Mesodermal cell (in vitro differentiated cells): Measurements from ENCODE around the gene SLC30A2.

Experiments
- H3K27ac ChIP-seq: 2 replicates; pipeline ENCODE4 v1.7.0; 2013; ENCODE audit warnings: mild to moderate bottlenecking, low read depth, low read length, moderate library complexity; ENCODE audit not compliant: severe bottlenecking
- H3K36me3 ChIP-seq: 2 replicates; pipeline ENCODE4 v1.7.1; 2013; ENCODE audit warnings: mild to moderate bottlenecking, low read length, moderate library complexity; ENCODE audit not compliant: control insufficient read depth, insufficient read depth
- H3K4me1 ChIP-seq: one replicate; pipeline ENCODE4 v1.7.1; 2013; ENCODE audit warnings: mild to moderate bottlenecking, low read length; ENCODE audit not compliant: insufficient read depth, control insufficient read depth, poor library complexity, severe bottlenecking
- H3K4me3 ChIP-seq: 2 replicates; pipeline ENCODE4 v1.7.0; 2013; ENCODE audit warnings: low read length, control low read depth, mild to moderate bottlenecking; ENCODE audit not compliant: insufficient read depth, poor library complexity, severe bottlenecking; ENCODE audit errors: extremely low read depth
- H3K9me3 ChIP-seq: 2 replicates; pipeline ENCODE4 v1.7.1; 2013; ENCODE audit warnings: mild to moderate bottlenecking, low read length, moderate library complexity; ENCODE audit not compliant: control insufficient read depth
- WGBS, 2 experiments: methylation state at CpG; one replicate each; pipeline ENCODE4 v1.1.5; 2013; ENCODE audit warnings: missing lambda C conversion rate in 2 of 2; ENCODE audit not compliant: insufficient coverage in 2 of 2; 5-methylcytosine and 5-hydroxymethylcytosine counted together

Gene SLC30A2

DNA sequence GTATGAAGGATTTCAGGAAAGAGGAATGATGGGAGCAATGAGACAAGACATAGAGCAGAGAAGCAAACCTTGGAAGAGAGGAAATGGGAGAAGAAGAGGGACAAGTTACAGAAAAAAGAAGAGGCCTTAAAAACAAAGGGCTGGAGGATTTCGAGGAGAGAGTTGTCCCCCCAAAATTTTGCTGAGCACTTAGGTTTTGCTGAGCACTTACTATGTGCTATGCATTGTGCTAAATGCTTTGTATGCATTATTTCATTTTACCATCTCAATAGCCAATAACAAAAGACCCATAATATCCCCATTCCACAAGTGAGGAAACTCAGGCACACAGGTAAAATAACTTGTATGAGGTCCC is 24.0 kb upstream of the SLC30A2 start:
- 86% methylated on average over 1 of the region's 1 CpG; no CpG with 5 or more reads in 1 of the 2 experiments for WGBS, 2 experiments
- no peak overlapping the region for H3K27ac ChIP-seq
- no peaks in the 10 kb centered on the region for H3K36me3 ChIP-seq

DNA sequence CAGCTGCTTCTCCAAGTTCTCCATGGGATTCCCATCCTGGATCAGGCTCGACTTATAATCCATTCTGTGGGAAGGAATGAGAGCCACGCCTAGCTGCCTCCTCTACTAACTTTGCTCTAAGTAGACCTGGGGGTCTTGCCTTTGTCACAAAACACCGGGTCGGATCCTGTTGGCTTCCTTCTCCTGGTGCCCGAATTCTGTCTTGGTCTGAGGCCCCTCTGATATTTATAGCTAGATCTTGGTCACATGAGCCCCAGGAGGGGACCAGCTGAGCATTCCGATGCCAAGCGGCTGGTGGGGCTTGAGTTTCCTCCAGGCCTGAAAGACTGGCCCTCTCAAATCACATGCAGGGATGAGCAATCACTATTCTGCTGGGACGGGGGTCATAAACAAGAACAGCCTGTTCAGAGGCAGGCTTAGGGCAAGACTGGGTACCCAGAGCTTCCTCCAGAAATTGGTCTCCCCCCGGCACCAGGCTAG is 21.6 kb upstream of the SLC30A2 start, which contains the start of gene TRIM63:
TSS of gene TRIM63 (minus strand) at position 199 of the 480 bp plus-strand sequence. CDS start at position 63, 136 bp downstream.
- no peaks in the 10 kb centered on the region for H3K36me3 ChIP-seq
- H3K4me1 ChIP-seq, result peaks cover 12% of the 10 kb centered on the region
- H3K4me3 ChIP-seq, result no peak within 1 kb of the TSS
- WGBS, 2 experiments, result 83 to 90% methylated on average over 4 to 9 of the region's 9 CpGs
- H3K9me3 ChIP-seq, result no peaks in the 10 kb centered on the region
- no peak within 1 kb of the TSS for H3K27ac ChIP-seq

More for the DNA sequence above, 24.0 kb upstream of the SLC30A2 start:
- Histone ChIP-seq H3K9me3 (no peaks in the 10 kb centered on the region), H3K4me3 (no peak overlapping the region), H3K4me1 (peaks cover 12% of the 10 kb centered on the region)

DNA sequence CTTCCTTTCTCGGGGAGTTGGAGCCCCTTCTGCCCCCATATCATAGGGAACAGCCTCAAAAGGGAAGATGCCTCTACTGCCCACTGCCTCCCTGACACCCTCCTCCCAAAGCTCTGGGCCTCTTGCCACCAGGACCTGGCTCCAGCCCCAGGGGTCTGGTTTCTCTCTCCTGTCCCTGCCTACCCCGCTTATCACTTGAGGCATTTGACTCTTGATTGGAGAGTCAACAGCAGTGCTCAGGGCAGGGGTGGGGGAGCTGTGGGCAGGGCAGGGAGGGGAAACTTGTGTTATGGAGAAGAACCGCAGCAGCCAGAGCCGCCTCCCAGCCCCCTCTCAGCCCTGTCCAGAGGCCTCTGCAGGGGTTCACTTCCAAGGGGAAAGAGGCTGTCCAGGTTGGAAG is 20.9 kb upstream of the SLC30A2 start:
- Histone ChIP-seq H3K9me3 (no peaks in the 10 kb centered on the region), H3K36me3 (no peaks in the 10 kb centered on the region), H3K27ac (no peak overlapping the region), H3K4me1 (peaks cover 12% of the 10 kb centered on the region), H3K4me3 (no peak overlapping the region)
- WGBS, 2 experiments, result 60 to 80% methylated on average over 1 to 3 of the region's 4 CpGs

DNA sequence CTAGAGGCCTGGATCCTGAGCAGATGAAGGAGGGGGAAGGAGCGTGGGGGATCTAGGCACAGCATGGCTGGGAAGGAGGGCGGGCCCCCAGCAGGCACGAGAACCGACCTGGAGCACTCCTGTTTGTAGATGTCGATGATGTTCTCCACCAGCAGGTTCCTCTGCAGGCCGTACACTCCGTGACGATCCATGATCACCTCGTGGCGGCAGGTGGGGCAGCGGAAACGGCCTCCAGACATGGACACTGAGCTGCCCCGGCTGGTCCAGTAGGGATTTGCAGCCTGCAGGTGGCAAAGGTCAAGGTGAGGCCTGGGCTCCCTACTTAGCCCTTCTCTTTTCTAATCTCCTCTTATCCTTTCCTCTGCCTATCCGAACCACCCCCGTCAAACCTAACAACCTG is 20.2 kb upstream of the SLC30A2 start:
- H3K27ac ChIP-seq, result no peak overlapping the region
- H3K4me1 ChIP-seq, result peaks cover 12% of the 10 kb centered on the region
- H3K9me3 ChIP-seq, result no peaks in the 10 kb centered on the region
- no peak overlapping the region for H3K4me3 ChIP-seq
- H3K36me3 ChIP-seq, result no peaks in the 10 kb centered on the region
- WGBS, 2 experiments, result 91 to 95% methylated on average over 13 to 15 of the region's 15 CpGs

DNA sequence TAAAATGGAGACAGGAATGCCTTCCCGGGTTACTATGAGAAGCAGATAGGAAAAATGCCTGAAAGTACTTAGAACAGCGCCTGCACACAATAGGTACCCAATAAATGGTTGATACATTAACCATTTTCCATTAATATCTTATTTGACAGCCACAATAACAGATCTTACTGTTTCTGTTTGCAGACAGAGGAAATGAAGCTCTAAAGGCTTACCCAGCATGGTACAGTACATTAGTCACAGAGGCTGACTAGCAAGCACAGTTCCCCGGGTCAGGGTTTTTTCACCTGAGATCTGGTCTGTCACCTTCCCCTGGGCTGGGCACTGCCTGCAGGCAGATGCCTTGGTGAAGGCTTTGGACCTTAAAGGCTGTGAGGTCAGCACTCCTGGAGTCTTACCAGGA is 18.6 kb upstream of the SLC30A2 start:
- WGBS, 2 experiments, result 62 to 90% methylated on average over 1 to 2 of the region's 3 CpGs
- Histone ChIP-seq H3K4me1 (peaks cover 12% of the 10 kb centered on the region), H3K36me3 (no peaks in the 10 kb centered on the region), H3K27ac (no peak overlapping the region), H3K4me3 (no peak overlapping the region), H3K9me3 (no peaks in the 10 kb centered on the region)

DNA sequence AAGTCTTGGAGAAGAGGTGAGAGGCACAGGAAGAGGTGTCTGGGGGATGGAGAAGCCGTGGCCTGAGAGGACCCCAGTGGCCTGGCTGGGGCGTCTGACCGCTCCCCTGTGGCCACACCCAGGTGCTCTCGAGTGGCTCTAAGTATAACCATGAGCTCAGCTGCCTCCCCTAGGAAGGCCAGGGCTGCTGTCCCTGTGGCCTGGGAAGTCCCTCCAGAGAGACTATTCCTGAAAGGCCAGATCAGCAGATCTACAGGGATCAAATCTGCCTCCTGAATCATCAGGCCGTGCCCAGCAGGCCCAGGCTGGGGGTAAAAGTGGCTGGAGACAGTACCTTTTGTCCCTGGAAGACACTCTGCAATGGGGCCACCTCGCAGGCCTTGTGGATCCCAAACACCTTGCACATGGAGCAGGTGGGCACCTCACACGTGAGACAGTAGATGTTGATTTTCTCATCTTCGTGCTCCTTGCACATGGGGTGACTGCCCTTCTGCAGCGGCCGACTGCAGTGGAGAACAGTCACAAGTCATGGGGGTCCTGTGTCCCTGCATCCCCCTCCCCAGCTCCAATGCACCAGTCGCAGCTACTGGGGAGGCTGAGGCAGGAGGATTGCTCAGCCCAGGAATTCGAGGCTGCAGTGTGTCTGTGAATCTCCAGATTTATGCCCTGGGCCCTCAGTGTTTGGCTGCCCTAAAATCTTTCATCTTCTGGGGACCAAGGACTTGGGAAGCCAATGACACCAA is 15.1 kb upstream of the SLC30A2 start:
- H3K36me3 ChIP-seq, result no peaks in the 10 kb centered on the region
- H3K27ac ChIP-seq, result no peak overlapping the region
- H3K4me3 ChIP-seq, result no peak overlapping the region
- WGBS, 2 experiments, result 75 to 83% methylated on average over 12 of the region's 12 CpGs
- no peaks in the 10 kb centered on the region for H3K4me1 ChIP-seq
- no peaks in the 10 kb centered on the region for H3K9me3 ChIP-seq

DNA sequence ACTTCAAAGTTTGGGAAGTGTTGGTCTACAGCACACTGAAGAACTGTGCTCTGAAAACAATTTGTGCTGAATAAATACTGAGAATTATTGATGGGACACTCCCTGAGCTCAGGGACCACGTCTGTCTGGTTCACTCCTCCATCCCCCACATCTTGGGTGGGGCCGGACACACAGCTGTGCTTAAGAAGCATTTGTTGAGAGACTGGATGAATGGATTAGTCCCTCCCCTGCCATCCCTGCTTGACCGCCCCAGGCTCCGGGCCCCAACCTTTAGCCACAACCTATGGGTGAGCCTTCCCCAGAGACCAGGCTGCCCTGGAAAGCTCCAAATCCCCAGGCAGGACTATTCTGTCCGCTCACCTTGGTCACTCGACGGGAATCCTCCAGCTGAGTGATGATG is 14.0 kb upstream of the SLC30A2 start:
- no peaks in the 10 kb centered on the region for H3K4me1 ChIP-seq
- WGBS, 2 experiments, result 94 to 100% methylated on average over 3 of the region's 7 CpGs
- no peaks in the 10 kb centered on the region for H3K9me3 ChIP-seq
- no peaks in the 10 kb centered on the region for H3K36me3 ChIP-seq
- H3K27ac ChIP-seq, result no peak overlapping the region
- H3K4me3 ChIP-seq, result no peak overlapping the region

DNA sequence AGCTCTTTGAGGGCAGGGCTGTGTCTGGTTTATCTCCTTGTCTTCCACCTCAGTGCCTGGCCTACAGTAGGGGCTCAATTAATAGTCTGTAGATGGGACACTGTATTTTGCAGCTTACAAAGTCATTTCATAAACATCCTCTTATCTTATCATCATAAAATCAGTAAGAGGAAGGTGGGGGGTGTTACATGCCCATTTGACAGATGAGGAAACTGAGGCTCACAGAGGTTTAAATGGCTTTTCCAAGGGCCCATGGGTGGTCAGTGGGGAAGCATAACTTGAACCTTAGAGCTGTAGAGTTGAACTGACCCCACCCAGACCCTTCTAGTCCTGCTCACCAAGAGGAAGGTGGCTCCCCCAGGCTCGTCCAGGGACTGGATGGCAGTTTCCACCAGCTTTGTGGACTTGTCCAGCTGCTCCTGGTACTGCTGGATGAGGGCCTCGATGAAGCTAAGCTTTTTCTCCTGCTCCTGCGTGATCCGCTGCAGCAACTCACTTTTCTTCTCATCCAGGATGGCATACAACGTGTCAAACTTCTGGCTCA is 12.2 kb upstream of the SLC30A2 start:
- Histone ChIP-seq H3K27ac (no peak overlapping the region), H3K36me3 (no peaks in the 10 kb centered on the region), H3K9me3 (no peaks in the 10 kb centered on the region), H3K4me1 (no peaks in the 10 kb centered on the region), H3K4me3 (no peak overlapping the region)
- WGBS, 2 experiments, result 92 to 97% methylated on average over 5 of the region's 5 CpGs

DNA sequence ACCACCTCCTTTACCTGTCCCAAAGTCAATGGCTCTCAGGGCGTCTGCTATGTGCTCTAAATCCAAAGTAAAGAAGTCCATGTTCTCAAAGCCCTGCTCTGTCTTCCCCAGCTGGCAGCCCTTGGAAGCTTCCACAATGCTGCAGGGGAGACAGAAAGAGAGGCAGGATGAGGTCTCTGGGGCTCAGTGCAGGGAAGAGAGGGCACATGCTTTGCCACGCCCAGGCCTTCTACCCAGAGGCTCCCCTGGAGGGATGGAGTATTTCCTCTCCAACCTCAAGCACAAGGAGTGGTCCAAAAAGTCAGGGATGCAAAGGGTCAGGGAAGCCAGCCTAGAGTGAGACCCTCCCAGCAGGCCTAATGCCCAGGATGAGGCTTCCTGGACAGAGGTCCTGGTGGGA is 11.3 kb upstream of the SLC30A2 start:
- no peaks in the 10 kb centered on the region for H3K9me3 ChIP-seq
- WGBS, 2 experiments, result 100% methylated on average over 1 to 2 of the region's 2 CpGs
- no peak overlapping the region for H3K27ac ChIP-seq
- no peaks in the 10 kb centered on the region for H3K4me1 ChIP-seq
- H3K36me3 ChIP-seq, result no peaks in the 10 kb centered on the region
- H3K4me3 ChIP-seq, result no peak overlapping the region

DNA sequence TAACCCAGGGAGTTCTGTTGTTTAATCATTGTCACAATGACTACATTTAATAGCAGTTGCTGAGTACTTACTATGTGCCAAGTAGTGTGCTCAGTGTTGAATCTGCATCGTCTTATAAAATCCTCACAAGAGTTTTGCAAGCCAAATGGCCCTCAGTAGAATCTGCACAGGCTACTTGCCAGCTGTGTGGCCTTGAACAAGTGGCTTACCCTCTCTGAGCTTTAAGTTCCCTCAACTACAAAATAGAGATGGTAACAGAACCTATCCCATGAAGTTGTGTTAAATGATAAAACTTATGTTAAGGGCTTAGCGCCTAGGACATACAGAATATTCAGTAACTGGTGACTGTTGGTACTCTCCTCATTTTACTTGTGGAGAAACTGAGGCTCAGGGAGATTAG is 9.1 kb upstream of the SLC30A2 start:
- H3K36me3 ChIP-seq, result no peaks in the 10 kb centered on the region
- H3K4me1 ChIP-seq, result no peaks in the 10 kb centered on the region
- no peak overlapping the region for H3K27ac ChIP-seq
- H3K4me3 ChIP-seq, result no peak overlapping the region
- WGBS, 2 experiments, result 90 to 96% methylated on average over 1 to 2 of the region's 2 CpGs
- H3K9me3 ChIP-seq, result no peaks in the 10 kb centered on the region
